Fibroblast of upper back skin (primary cell): Measurements from ENCODE around the gene C10orf143.
"Not testable (repeated sequence)": the region's sequence is repeated elsewhere in the genome, so short reads cannot be mapped to it uniquely, and the experiment has no call there.

Experiments used
- DNase-seq: peaks from one replicate; pipeline ENCODE4 v3.0.0-alpha.2; 2013

The C10orf143 gene

GRCh38 chr10:130111113-130111851 lies 652 bp upstream of the C10orf143 start:
- peak; percentile 98 for DNase-seq

GRCh38 chr10:130109796-130110245 lies 809 bp downstream of the C10orf143 start:
- peak; percentile 89 for DNase-seq

- no peak for DNase-seq
Observed at GRCh38 chr10:130108934-130109604, 1.6 kb downstream of the C10orf143 start.

DNA sequence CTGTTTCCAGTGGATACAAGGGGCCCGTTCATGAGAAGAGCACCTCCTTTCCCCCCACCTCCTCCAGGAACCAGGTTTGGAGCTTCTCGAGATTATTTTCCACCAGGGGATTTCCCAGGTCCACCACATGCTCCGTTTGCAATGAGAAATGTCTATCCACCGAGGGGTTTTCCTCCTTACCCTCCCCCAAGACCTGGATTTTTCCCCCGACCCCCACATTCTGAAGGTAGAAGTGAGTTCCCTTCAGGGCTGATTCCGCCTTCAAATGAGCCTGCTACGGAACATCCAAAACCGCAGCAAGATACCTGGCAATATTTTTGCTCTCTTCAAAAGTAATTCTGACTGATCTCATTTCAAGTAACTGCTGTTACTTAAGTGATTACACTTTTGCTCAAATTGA lies 2.5 kb downstream of the C10orf143 start:
- DNase-seq, result not testable (repeated sequence)

DNA sequence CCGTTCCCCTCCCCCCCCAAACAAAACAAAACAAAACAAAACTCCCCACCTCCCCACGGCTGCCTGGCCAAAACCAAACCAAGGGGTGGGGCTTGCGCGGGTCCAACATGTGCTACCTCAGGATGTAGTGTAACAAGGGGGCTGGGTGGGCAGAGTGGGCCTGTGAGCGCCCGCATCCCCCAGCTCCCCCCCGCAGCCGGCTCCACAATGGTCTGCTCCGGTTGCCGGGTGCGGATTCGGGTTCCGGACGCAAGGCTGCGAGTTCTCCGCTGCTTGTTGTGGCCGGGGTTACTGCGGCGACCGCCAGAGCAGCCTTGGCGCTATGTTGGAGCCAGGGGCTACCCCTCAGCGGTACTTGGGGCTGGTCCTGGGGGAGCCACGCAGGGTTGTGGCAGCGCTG lies 4.9 kb downstream of the C10orf143 start:
- DNase-seq, result no peak

DNA sequence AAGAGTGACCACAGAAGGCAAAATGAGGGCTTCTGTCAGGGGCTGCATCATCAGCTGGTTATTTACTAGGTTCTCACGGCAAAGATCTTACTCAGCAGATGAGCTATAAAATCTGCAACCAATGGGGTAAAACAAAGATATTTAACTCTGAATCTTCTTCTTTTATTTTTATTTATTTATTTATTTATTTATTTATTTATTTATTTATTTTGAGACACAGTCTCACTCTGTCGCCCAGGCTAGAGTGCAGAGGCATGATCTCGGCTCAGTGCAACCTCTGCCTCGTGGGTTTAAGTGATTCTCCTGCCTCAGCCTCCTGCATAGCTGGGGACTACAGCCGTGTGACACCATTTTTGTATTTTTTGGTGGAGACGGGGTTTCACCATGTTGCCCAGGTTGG lies 11.3 kb downstream of the C10orf143 start:
- no peak for DNase-seq

- not testable (repeated sequence) for DNase-seq
Observed at GRCh38 chr10:130090565-130090964, 20.1 kb downstream of the C10orf143 start.

DNA sequence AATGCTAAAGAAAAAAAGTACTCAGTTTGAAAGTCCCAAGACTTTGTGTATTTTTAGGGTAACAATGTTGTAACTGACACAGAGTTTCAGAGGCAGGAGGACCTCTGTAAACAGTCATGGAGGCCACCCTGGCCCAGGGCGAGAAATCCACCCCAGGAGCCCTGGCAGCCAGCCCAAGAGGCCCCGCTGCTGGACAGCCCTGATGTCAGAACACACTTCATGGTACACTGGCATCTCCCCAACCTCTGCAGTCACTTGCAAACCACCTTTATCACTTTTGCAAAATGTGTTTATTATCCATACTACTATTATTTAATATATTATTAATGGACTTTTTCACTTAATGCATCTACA lies 30.2 kb downstream of the C10orf143 start:
- no peak for DNase-seq

DNA sequence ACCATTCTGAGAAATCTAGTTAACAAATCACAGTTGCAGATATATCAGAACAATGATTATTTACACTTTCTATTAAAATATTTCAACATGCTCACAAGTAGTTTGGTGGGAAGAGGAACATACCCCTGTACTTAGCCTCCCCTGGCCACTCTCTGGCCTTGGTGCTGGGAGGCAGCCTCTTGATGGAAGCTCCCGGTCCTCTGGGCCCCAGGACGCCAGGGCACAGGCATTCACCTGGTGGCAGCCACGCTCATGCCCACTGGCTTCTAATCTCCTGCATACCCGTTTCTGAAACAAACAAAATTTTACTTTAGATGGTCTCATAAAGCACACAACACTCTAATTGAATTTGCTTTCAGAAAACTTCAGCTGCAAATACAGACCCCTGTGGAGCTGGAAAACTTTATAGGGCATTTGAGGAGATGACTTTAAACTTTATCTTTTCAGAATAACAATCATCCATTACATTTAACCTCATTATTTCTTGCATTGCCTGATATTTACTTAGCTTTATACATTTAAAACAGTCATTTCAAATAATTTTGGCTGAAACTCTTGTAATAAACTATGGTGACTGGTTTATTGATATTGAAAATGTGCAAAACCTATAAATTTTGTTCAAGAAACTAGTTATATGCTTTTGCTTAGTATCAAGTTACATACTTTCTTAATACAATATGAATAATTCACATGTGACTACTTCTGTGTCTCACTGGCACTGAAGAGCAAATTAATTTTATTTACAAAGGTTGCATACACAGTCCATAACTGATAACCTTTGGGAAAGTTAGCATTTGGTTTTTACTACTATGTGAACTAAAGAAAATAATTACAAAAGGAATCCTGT lies 30.8 kb downstream of the C10orf143 start:
- DNase-seq, result no peak

DNA sequence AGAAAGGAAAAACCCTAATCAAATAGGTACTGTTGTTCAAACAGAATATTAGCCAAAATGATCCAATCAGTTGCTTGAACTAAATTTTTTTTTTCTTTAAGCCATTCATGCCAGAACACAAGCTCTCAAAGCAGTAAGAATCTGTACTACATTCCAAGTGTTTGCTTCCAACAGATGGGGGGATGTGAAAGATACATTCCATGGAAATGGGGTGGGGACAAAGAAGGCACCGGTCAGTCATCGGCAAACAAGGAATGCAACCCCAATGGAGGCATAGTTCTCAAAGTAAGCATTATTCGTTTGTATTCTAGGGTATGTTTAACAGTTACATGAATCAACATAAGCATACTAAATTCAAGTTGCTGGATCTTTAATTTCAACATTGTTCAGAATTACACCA lies 32.5 kb downstream of the C10orf143 start:
- DNase-seq, result peak; percentile 19

GRCh38 chr10:130076681-130077080 lies 33.9 kb downstream of the C10orf143 start:
- DNase-seq, result no peak

DNA sequence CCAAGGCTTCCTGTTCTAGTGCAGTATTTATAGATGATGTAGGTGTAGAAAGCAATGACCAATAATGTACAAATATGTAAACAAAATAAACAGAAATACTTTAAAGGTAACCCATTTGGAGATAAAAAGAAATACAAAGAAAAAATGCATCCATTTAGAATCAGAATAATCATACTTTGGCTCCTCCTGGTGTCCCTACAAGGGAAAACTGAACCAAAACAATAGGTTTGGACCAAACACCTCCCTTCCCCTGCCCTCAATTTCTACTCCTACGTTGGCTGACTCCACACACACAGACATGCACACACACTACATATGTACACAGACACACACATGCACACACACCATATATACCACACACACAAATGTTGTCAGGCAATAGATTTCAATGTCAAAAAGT lies 36.0 kb downstream of the C10orf143 start:
- DNase-seq, result no peak

GRCh38 chr10:130073912-130074311 lies 36.7 kb downstream of the C10orf143 start:
- DNase-seq, result no peak

DNA sequence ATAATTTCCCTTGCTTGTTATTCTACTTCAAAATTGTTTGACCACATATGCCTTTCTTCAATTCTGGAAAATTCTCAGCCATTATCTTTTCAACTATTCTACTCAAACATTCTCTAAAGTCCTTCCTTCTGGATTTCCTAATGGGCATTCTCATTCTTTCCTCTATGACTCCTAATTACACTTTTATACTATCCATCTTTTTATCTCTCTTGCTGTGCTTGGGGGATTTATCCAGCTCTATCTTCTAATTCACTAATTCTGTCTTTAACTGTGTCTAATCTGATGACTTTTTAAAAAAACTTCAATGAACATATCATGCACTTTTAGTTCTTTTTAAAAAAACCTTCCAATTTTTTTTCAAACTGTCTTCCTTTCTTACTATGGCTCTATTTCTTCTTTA lies 38.4 kb downstream of the C10orf143 start:
- no peak for DNase-seq

DNA sequence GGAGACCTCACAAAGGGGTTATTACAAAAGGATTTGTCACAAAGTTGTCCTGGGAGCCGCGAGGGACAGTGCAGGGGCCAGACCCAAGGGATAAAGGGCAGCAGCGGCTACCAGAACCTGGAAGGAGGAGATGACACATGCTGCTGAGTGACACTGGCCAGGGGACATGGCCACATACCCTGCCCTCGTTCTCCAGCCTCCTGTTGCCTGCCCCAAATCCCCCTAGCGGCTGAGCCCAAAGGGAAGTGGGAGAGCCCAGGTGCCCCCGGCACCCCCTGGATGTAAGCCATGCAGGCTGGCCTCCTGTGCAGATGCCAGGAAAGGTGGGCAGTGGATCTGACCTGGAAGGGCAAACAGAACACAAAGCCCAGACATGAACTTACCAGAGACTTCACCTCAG lies 42.7 kb downstream of the C10orf143 start:
- no peak for DNase-seq

GRCh38 chr10:130066743-130067142 lies 43.9 kb downstream of the C10orf143 start:
- DNase-seq, result no peak

GRCh38 chr10:130065251-130065650 lies 45.4 kb downstream of the C10orf143 start:
- DNase-seq, result no peak

DNA sequence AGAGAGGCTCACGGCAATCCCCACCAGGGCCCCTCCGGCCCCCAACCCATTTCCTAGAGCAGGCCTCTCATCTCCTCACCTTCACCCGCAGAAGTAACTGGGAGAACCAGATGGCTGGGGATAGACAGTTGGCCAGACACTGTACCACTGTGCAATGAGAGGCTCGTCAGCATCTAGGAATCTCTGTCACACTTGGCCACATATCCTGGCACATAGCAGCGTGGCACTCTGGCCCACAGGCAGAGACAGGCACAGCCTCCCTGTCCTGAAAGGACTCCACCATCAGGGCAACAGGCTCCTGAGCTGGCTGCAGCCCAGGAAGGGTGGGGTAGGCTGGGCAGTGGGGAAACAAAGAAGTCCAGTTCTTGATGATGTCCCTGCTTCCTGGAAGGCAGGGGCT lies 45.8 kb downstream of the C10orf143 start:
- DNase-seq, result no peak

- DNase-seq, result no peak
Observed at GRCh38 chr10:130062976-130063375, 47.7 kb downstream of the C10orf143 start.

- no peak for DNase-seq
Observed at GRCh38 chr10:130062201-130062600, 48.4 kb downstream of the C10orf143 start.

- DNase-seq, result no peak
Observed at GRCh38 chr10:130061760-130062159, 48.9 kb downstream of the C10orf143 start.

GRCh38 chr10:130054021-130054420 lies 56.6 kb downstream of the C10orf143 start:
- DNase-seq, result no peak

GRCh38 chr10:130053561-130053960 lies 57.1 kb downstream of the C10orf143 start:
- DNase-seq, result peak; percentile 61

DNA sequence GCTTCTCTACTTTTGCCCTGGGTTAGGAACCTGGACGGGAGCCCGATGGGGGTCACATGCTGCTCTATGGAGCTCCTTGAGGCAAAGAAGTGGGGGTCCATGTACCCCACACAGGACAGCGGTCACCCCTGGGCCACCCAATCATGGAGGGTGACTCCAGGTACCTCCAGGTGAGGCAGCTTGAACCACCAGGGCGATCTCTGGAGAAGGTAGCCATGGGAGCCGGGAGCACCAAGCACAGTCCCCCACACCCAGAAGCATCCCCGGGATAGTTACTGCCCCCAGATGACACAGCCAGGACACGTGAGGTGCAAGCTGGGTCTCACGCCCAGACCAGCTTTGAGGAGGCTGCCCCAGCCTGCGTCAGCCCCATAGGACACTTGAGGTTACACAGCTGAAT lies 58.4 kb downstream of the C10orf143 start:
- no peak for DNase-seq
